NCI-H748 (cell line): ENCODE measurements around the gene ZNF385D.
"Not testable (repeated sequence)": the region's sequence is repeated elsewhere in the genome, so short reads cannot be mapped to it uniquely, and the experiment has no call there.

Experiments
- DNase-seq: peaks from one replicate; lab custom pipeline; 2025; ENCODE audit not compliant: unreplicated experiment; lab: John Stamatoyannopoulos, UW

The ZNF385D gene

DNA sequence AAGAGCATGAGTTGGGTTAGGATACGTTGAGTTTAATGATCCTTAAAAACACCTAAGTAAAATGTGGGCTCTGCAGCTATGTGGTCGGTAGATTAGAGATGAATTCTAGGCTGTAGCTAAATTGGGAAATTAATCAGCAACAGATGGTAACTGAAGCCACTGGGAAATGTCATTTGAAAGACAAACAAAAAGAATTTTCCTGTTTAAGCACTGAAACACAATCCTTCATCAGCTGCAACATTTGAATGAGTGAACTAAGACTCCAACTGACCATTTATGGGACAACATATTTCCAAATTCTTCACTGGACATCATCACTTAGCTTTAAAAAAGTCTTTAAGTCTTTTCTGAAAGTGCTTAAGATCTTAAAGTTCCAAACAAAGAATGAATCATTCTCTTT, 226.9 kb downstream of the ZNF385D start:
- DNase-seq: no peak

DNA sequence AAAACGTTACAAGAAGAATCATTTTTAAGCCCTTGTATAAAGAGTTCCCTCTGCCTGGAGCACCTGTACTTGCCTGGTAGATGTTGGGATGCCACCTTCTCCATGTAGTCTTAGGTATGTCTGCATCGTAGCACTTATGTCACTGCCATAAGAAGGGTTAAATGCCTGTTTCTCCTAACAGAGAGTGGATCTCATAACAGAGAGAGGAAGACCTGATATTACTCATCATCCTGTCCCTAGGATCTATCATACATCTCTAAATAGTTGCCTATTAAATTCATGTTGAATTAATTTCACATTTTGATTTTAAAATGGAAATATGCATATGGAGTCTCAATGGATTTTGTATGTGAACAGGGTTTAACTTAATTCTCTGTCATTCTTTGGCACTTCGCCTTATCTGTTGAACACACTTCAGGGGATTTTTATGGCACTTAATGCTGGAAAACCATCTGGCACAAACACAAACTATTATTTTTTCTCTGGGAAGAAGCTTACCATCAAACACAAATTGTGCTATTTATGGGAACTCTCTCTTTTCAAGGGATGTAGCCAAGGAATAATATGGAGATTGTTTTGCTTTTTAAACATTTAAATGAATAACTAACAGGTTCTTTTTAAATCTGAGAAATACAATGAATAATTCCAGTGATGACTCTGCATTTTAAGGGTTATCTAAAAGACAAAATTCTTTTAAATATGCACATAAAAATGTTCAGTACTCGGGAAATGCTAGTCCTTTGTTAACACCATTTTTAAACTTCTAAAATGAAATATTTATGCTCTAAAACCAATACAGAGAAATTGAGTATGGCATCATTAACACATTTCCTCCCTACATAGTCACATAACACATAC, 230.7 kb downstream of the ZNF385D start:
- DNase-seq: no peak

DNA sequence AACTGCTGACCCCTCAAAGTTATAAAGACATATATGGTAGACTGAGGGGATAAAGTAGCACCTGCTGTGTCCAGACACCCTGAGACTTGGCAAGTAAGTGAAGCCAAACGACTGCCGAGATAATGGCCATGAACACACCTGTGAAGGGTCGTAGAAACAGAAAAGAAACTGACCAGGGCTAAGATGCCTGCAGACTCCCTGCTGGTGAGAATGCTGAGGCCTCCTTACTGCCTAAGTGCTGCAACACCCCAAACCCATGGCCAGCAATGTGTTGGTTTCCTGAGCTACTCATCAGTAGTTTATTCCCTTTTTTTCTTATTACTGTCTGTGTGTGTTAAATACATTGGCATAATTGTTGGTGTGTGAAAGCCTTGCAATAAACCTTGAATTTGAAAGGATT, 233.8 kb downstream of the ZNF385D start:
- DNase-seq: no peak

DNA sequence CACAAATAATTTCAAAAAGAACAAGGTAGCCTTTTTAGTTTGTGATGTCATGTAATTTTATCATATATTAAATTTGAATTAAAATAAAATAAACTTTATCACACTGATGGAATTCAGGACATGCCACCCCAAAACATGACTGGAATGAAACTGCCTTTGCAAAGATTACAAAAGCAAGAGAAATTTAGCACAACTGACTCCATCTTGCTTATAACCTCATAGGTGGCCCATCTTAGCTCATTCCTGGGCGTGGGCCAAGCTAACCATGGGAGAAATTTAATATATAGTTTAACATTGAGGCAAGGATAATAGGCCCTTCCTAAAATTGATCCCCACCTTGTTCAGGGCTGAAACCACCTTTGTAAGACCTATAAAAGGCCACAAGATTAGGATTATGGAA, 235.6 kb downstream of the ZNF385D start:
- DNase-seq: no peak

DNA sequence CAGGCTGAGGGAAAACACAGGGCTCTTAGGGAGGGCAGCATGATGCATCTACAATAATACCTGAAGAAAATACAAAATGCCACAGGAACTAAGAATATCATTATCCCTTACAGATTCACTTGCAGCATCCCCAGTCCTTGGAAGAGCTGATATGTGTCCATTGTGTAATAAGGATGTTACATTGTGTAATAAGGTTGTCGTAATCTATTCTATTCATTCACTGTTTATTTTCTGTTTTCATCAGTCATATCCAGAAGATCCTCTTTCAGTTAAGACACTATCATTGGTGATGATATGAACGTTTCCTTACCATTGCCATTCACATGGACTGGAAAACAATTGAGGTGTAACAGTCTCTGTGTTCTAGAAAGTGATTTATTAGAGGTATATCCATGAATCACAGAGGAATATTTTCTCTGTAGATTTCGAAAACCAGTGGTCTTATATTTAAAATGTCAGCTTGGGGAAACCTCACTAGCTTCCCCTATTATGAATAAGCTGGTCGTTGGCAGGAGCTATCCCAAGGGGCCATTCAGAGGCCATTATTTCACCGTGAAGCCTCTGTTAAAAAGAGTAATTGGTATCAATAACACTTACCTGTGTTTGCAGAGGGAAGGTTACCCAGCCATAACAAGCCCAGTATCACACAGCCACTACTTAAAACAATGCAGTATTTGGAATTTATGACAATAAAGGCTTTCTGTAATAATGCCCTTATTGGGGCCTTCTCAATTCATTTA, 241.1 kb downstream of the ZNF385D start:
- peak; percentile 13 for DNase-seq

DNA sequence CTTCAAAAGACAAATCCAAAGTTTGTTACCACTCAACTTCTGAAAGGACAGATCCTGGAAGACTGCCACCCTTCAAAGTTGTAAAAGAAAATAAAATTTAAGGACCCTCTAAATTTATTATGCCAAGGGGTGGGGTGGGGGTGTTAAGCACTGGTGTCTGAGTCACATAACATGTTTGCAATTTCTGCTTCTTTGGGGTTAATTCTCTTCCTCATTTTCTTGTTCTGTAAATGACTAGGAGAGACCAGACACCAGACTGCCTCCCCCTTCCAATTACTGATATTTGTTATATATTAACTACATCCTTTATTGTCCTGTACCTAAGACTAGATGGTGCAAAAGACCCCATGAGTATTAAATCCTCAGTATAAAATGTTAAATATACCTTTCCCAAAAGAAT, 242.8 kb downstream of the ZNF385D start:
- DNase-seq: no peak

DNA sequence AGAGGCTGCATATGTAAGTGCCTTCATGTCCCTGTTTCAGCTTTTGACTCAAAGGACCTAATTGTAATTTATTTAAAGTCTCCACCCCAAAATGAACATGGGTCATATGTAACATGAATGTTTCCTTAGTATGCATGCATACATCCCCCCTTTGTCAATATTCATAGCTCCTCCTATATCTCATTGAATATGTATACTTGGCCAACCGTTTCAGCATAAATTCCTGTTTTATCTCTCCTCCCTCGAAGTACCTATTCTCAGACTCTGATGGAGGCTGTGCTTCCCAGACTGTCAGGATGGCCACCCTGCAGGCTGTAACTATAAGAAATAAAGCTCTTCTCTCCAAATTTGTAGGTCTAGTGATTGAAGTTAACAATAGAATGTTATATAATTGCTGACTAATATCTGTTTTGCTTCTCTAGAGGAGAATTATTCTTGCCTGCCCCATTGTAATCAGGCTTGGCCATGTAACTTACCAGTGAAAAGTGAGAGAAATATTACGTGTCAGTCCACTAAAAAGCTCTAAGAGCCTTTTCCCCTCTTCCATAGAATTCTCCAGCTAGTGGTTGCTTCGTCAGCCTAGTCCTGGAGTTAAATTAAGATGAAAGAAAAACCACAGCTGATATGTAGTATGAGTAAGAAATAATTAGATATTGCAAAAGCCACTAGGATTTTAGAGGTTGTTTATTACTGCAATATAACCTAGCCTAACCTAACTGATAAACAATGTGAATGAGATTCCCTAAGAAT, 245.1 kb downstream of the ZNF385D start:
- no peak for DNase-seq

DNA sequence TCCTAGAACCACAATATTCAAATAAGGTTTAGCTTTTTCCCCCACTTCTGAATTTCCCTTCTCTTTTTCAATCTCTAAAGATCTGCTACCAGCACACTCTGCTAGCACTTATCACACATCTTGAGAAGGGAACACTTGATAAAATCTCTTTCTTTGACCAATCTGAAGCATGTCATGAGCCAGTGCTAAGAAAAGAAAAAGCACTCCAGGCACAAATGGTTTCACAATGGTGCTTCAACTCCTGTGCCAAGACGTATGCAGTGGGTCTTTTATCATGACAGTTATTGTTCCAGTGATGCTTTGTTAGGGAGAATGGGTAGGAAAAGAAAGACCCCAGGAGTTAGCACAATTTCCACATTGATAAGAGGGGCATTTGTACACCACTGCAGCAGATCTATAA, 248.4 kb downstream of the ZNF385D start:
- no peak for DNase-seq

DNA sequence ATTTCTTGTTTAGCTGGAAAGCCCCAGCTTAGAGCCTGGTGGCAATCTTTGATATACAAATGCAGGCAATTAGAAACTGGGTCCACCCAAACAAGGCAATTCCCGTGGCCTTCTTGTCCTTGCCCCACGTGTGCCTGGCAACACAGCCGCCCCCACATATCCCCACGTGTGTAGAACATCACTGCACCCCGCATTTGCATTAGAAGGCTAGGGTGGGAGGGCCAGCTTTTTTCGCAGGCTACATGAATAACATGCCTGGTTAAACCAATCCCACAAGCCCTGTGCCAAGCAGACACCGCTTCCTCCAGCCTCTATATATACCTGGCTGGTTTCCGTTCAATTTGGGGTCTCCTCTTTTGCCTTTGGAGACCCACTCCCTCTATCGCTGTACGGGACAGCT, 250.2 kb downstream of the ZNF385D start:
- no peak for DNase-seq

DNA sequence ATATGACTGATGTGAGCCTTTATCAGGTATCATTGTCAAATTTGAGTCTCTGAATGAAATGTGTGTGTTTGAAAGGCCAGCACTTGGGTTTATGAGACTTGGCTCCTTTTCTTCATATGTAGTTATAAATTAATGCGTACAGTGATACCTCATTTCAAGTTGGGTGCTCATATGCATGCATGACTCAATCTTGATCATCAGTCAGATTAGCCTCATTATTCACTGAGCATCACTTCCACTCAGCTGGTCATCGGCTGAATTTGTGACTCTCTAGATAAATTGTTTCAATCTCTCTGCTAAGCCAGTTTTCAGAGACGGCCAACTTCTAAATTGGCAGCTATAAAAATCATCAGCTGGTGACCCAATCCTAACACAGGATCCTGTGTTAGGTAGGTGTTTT, 260.3 kb downstream of the ZNF385D start:
- DNase-seq: not testable (repeated sequence)

DNA sequence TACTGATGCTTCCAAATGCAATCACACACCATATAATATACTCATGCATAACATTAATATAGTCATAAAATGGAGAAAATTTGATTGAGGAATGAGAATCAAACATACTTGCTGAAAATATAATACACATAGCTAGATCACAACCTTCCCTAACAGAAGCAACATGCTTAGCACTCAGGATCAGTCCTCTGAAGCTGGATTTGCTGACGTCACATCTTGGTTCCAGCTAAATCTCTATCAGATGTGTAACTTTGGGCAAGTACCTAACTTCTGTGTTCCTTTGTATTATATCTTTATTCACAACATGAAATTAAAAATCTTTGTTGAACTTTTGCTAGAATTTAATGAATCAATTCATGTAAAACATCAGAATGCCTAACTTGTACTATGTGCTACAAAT, 263.5 kb downstream of the ZNF385D start:
- no peak for DNase-seq

DNA sequence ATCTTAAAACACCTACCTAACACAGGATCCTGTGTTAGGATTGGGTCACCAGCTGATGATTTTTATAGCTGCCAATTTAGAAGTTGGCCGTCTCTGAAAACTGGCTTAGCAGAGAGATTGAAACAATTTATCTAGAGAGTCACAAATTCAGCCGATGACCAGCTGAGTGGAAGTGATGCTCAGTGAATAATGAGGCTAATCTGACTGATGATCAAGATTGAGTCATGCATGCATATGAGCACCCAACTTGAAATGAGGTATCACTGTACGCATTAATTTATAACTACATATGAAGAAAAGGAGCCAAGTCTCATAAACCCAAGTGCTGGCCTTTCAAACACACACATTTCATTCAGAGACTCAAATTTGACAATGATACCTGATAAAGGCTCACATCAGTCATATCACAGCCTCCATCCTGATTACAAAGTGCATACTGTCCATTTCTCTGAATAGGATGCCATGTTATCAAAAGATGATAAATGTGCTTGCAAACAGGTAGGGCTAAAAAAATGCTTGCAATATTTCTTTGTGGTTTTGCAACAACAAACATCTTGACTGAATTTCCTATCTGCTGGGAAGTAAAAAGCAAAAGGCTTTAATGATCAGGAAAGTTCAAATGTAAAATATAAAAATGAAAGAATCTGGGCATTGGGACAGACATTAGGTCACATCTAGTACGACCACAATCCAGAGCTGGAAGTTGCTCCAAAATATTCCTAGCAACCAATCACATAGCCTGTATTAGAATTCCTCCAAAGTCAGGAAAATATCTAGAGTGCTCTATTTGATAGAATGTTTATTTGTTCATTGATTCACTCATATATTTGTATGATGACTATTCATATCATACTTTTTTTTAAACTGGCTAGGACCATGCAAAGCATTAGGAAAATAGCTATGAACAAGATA, 264.7 kb downstream of the ZNF385D start:
- not testable (repeated sequence) for DNase-seq

DNA sequence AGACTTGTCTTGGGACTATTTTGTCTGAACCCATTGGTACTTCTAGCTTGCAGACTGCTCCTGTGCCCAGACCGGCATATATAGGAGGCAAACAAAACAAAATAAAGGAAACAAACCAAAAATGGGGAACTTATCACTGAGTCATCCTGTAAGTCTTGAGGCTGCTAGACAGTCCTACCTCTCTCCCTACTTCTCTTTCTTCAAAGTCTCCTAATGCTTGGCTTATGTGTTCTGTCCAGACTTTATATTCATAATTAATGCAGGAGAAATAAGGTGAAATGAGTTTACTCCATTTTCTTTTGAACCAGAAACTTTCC, 266.2 kb downstream of the ZNF385D start:
- DNase-seq: no peak

DNA sequence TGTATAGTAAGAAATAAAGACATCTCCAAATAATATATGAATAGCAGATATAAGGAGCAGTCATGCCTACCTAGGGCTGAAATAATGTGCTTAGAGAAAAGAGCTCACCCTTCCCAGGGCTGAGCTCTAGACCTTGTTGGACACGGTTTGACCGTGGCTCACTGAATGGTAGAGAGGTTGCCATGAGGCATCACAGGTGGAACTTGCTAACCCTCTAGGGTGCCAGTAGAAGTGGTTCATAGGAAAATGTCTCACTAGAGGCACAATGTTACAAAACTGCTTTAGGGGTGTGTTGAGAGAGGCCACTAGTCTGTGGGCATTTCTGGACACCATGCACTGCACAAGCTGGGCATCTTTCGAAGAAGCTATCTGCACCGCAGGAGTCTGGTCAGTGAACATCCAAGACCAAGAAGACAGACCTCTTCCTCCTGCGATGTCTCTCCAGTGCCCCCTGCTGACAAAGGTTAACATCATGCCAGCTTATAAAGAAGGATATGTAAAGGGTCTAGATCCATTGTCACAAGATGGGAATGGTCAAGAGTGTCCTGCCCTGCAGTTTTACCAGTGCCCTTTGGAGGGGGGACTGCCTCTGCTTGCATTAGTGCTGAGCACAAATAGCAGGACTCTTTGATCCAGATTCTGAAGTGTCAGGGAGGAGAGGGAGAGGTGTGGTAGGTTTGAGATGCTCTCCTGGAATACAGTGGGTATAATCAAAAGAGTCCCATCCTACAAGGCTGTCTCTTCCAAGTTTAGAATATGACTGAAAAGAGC, 266.8 kb downstream of the ZNF385D start:
- DNase-seq: peak; percentile 31

DNA sequence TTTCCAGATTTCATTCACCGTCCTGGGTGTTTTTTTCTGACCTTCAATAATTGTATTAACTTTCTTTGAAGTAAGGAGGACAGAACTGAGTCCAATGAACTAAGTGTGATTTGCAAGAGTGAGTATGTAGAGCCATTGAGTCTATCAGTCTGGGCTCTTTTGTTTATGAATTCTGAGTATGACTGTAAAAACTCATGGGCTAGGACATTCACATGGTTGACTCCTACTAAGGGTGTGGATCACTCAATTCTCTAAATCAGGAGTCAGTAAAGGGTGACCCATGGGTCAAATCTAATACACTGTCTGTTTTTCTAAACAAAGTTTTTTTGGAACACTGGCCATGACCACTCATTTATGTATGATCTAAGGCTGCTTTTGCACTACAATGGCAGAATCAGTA, 269.0 kb downstream of the ZNF385D start:
- DNase-seq: no peak

DNA sequence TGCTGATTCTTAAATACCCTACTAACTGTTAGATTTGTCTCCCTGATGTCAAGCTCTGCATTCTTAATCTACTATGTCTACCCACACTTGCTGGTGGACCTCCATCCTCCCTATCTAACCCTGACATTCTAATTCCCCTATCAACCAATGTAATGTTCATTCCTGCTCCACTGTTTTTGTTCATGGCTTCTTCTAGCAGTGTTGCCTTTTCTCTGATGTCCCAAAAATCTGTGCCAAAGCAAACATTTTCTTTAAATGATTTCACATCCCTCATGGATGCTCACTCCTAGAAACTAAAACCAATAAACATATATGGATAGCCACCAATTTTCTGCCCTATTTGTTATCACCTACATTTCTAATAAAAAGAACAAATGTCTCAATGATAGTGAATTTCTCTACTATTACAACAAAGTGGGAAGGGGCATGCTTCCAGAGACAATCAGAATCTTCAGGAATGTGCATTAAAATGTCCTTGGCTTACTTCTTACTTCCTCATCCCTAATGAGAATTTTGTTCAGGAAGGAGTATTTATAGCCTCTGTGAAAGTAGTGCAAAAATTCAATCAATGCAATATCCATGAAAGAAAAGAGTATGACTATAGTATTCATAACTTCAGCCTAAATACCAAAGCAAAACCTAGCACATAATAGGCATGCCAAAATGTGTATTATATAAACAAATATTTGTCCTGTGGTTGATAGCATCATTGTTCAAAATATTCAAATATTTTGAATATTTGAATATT, 273.3 kb downstream of the ZNF385D start:
- no peak for DNase-seq

DNA sequence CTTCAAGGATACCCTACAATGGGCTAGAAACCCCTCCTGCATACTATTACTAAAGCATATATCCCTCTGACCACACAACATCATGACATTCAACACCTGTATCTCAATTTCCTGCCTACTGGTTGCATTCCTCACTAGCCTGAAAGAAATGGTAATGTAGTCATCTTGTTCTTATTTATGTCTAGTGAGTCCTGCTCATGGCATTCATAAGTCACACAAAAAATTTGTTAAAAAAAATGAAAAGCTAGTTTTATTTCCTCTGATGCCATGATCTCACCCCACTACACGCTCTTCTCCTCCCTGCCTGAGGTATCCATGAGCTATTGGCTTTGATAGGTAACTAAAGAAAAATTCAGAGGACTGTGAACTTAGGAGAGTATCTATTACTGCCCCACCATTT, 284.5 kb downstream of the ZNF385D start:
- DNase-seq: no peak

DNA sequence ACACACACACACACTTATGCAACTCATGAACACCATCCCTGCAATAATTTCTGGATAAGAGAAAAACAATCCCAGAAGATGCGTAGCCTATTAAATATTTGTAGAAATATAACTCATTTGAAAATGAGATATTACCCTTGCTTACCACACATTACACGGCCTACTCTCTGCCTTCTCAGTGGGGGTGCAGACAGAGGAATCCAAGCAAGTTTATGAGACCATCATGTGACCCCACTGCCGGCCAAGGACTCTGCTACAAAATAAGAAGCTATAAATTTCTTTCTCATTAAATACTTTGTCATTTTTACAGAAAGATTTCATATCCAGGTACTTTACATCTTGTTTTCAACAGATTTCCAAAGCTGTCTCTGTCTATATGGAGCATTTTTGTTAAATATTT, 286.3 kb downstream of the ZNF385D start:
- no peak for DNase-seq

DNA sequence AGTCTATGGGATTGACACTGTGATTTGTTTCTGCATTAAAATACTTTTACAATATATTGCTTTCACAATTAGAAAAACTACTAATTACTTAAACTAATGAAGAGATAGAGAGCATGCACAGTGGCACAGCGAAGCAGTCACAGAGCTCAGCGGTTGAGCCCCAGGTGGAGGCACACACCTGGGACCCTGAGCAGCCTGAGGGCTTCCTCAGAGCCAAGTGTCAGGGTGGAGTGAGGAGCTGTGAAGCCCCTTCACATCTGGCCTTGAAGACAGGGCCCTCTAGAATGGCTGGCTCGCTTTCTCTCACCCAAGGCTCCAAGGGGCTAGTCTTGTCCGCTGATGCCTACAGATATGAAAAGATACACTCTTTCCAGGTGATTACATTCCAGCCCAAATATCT, 287.7 kb downstream of the ZNF385D start:
- no peak for DNase-seq
